Measurements from ENCODE around the gene P2RX7. TPM values are rescaled to one million over a fixed set of nuclear protein-coding genes. Genes with fewer than 3 reads are reported as not detected.

Gene P2RX7
- total RNA-seq, 1 experiment from 2014 or later: 0.55 TPM

- ChIA-PET POLR2A (no interaction called here), CTCF (no interaction called here)
- Mint-ChIP-seq H3K4me1 (no peaks in the 10 kb centered on the region), H3K27me3 (ENCODE audit: low read depth) (peaks cover 3% of the 10 kb centered on the region), H3K4me3 (no peak overlapping the region), H3K36me3 (no peaks in the 10 kb centered on the region), H3K27ac (no peak overlapping the region), H3K9me3 (peaks cover 4% of the 10 kb centered on the region; the same call in 1 of the 2 replicates)
- TF ChIP-seq ZNF219 (CRISPR knock-in tag; IDR thresholded peaks at IDR 0.05; ENCODE audit: borderline replicate concordance): no peak
- no peak for TF ChIP-seq ESRRA (CRISPR knock-in tag; IDR thresholded peaks at IDR 0.05; ENCODE audit: borderline replicate concordance)
- no peak for TF ChIP-seq TEAD1 (CRISPR knock-in tag; IDR thresholded peaks at IDR 0.05)
- TF ChIP-seq CDX4 (CRISPR knock-in tag; IDR thresholded peaks at IDR 0.05; ENCODE audit: borderline replicate concordance): no peak
- no peak for TF ChIP-seq TEAD4 (CRISPR knock-in tag; IDR thresholded peaks at IDR 0.05)
- TF ChIP-seq ARID4B (CRISPR knock-in tag; IDR thresholded peaks at IDR 0.05; ENCODE audit: borderline replicate concordance): no peak
- TF ChIP-seq ZMAT4 (CRISPR knock-in tag; IDR thresholded peaks at IDR 0.05): no peak
- DNase-seq (ENCODE audit: low spot score) (no peak), ATAC-seq (no peak)
Measured at GRCh38 chr12:121121805-121122204, 10.9 kb upstream of the P2RX7 start.

GRCh38 chr12:121123488-121123887, 9.2 kb upstream of the P2RX7 start:
- ChIA-PET CTCF (no interaction called here), POLR2A (no interaction called here)
- Mint-ChIP-seq H3K27ac (no peak overlapping the region), H3K9me3 (peaks cover 4% of the 10 kb centered on the region; the same call in 1 of the 2 replicates), H3K36me3 (no peaks in the 10 kb centered on the region), H3K4me1 (no peaks in the 10 kb centered on the region), H3K27me3 (ENCODE audit: low read depth) (peaks cover 10% of the 10 kb centered on the region), H3K4me3 (no peak overlapping the region)
- TF ChIP-seq ATF1 (CRISPR knock-in tag; IDR thresholded peaks at IDR 0.05): no peak
- no peak for TF ChIP-seq MLX (CRISPR knock-in tag; IDR thresholded peaks at IDR 0.05)
- no peak for TF ChIP-seq ATF6 (CRISPR knock-in tag; IDR thresholded peaks at IDR 0.05)
- TF ChIP-seq RORB (CRISPR knock-in tag; IDR thresholded peaks at IDR 0.05): no peak
- TF ChIP-seq NR3C1 (CRISPR knock-in tag; conservative IDR thresholded peaks at IDR 0.05; ENCODE audit: low read depth): no peak
- TF ChIP-seq ZNF138 (CRISPR knock-in tag; conservative IDR thresholded peaks at IDR 0.05): no peak
- TF ChIP-seq MYBL2 (CRISPR knock-in tag; IDR thresholded peaks at IDR 0.05): no peak
- TF ChIP-seq ZNF423 (CRISPR knock-in tag; IDR thresholded peaks at IDR 0.05): no peak
- no peak for TF ChIP-seq USF2 (CRISPR knock-in tag; IDR thresholded peaks at IDR 0.05)
- no peak for TF ChIP-seq ZNF232 (CRISPR knock-in tag; IDR thresholded peaks at IDR 0.05)
- no peak for TF ChIP-seq FOXP1 (CRISPR knock-in tag; IDR thresholded peaks at IDR 0.05; ENCODE audit: borderline replicate concordance)
- TF ChIP-seq SMAD3 (CRISPR knock-in tag; IDR thresholded peaks at IDR 0.05; ENCODE audit: borderline replicate concordance): no peak
- TF ChIP-seq ZNF219 (CRISPR knock-in tag; IDR thresholded peaks at IDR 0.05; ENCODE audit: borderline replicate concordance): no peak
- no peak for ATAC-seq
- no peak for DNase-seq (ENCODE audit: low spot score)
